Fibroblast of peridontal ligament (primary cell): ENCODE data around the gene FCGBP.
"Not testable (repeated sequence)": the region's sequence is repeated elsewhere in the genome, so short reads cannot be mapped to it uniquely, and the experiment has no call there.

Source experiments
- DNase-seq: peaks from one replicate; pipeline ENCODE4 v3.0.0-alpha.2; 2010; ENCODE audit errors: extremely low read depth

Gene FCGBP

GRCh38 chr19:39890755-39891551 lies 43.5 kb downstream of the FCGBP start:
- no peak for DNase-seq

GRCh38 chr19:39889872-39890754 lies 44.3 kb downstream of the FCGBP start:
- DNase-seq: not testable (repeated sequence)

DNA sequence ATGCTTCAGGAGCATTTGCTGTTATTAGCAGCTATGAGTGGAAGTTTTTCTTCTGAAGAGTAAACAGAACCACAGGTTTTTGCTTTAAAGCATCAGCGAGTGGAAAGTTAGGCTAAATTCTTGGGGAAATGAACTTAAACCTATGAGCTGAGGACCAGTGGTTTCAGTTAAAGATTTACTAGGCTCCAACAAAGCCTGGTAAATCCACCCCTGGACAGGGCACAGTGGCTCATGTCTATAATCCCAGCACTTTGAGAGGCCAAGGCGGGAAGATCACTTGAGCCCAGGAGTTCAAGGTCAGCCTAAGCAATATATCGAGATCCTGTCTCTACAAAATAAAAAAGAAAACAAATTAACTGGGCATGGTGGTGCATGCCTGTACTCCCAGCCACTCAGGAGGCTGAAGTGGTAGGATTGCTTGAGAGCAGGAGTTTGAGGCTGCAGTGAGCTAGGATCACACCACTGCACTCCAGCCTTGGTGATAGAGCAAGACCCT lies 46.9 kb downstream of the FCGBP start:
- DNase-seq: not testable (repeated sequence)

- DNase-seq: not testable (repeated sequence)
Observed at GRCh38 chr19:39885821-39886554, 48.4 kb downstream of the FCGBP start.

GRCh38 chr19:39884721-39885120 lies 49.7 kb downstream of the FCGBP start:
- not testable (repeated sequence) for DNase-seq
